ENCODE data around the gene CRKL. TPM values are rescaled to one million over a fixed set of nuclear protein-coding genes. Genes with fewer than 3 reads are reported as not detected.

The CRKL gene
- total RNA-seq, 2 donors from 2014 or later: 42.1 to 45.2 TPM

- TF ChIP-seq CTCF (IDR thresholded peaks at IDR 0.05): no peak
- Histone ChIP-seq H3K4me3 (no peak overlapping the region), H3K9me3 (no peaks in the 10 kb centered on the region), H3K36me3 (peaks cover 17% of the 10 kb centered on the region), H3K27ac (no peak overlapping the region), H3K27me3 (replicated peaks; ENCODE audit: insufficient read depth) (no peaks in the 10 kb centered on the region), H3K4me1 (ENCODE audit: control insufficient read depth in 1 of 2, low read depth in 2 of 2) (peaks cover 8 to 28% of the 10 kb centered on the region in 2 donors)
- DNase-seq (ENCODE audit: low spot score) (no peak), ATAC-seq (ENCODE audit: insufficient number of reproducible peaks, low FRiP score, low read depth) (no peak)
These were observed 31.2 kb downstream of the CRKL start for GRCh38 chr22:20948450-20948849.

- Histone ChIP-seq H3K4me3 (no peak overlapping the region), H3K9me3 (no peaks in the 10 kb centered on the region), H3K36me3 (peaks cover 17% of the 10 kb centered on the region), H3K27ac (no peak overlapping the region), H3K27me3 (replicated peaks; ENCODE audit: insufficient read depth) (no peaks in the 10 kb centered on the region), H3K4me1 (ENCODE audit: control insufficient read depth in 1 of 2, low read depth in 2 of 2) (peaks cover 8 to 28% of the 10 kb centered on the region in 2 donors)
- ATAC-seq (ENCODE audit: insufficient number of reproducible peaks, low FRiP score, low read depth) (no peak), DNase-seq (ENCODE audit: low spot score) (no peak)
- TF ChIP-seq CTCF (IDR thresholded peaks at IDR 0.05): no peak
These were observed 31.8 kb downstream of the CRKL start for GRCh38 chr22:20948989-20949388.

GRCh38 chr22:20949698-20950183, 32.5 kb downstream of the CRKL start:
- H3K9me3 ChIP-seq: no peaks in the 10 kb centered on the region
- DNase-seq (ENCODE audit: low spot score): no peak
- peaks cover 17% of the 10 kb centered on the region for H3K36me3 ChIP-seq
- peaks cover 6 to 24% of the 10 kb centered on the region in 2 donors for H3K4me1 ChIP-seq (ENCODE audit: control insufficient read depth in 1 of 2, low read depth in 2 of 2)
- H3K4me3 ChIP-seq: no peak overlapping the region
- no peak for ATAC-seq (ENCODE audit: insufficient number of reproducible peaks, low FRiP score, low read depth)
- no peak overlapping the region for H3K27ac ChIP-seq
- TF ChIP-seq CTCF (IDR thresholded peaks at IDR 0.05): no peak
- no peaks in the 10 kb centered on the region for H3K27me3 ChIP-seq (replicated peaks; ENCODE audit: insufficient read depth)

- Histone ChIP-seq H3K27me3 (replicated peaks; ENCODE audit: insufficient read depth) (no peaks in the 10 kb centered on the region), H3K9me3 (no peaks in the 10 kb centered on the region), H3K27ac (no peak overlapping the region), H3K4me1 (ENCODE audit: control insufficient read depth in 1 of 2, low read depth in 2 of 2) (peaks cover 0 to 8% of the 10 kb centered on the region in 2 donors), H3K36me3 (peaks cover 17% of the 10 kb centered on the region), H3K4me3 (no peak overlapping the region)
- DNase-seq (ENCODE audit: low spot score) (no peak), ATAC-seq (ENCODE audit: insufficient number of reproducible peaks, low FRiP score, low read depth) (no peak)
- TF ChIP-seq CTCF (IDR thresholded peaks at IDR 0.05): no peak
These were observed 34.1 kb downstream of the CRKL start for GRCh38 chr22:20951151-20951931.

GRCh38 chr22:20951932-20952380, 34.7 kb downstream of the CRKL start:
- H3K9me3 ChIP-seq: no peaks in the 10 kb centered on the region
- no peak for ATAC-seq (ENCODE audit: insufficient number of reproducible peaks, low FRiP score, low read depth)
- no peaks in the 10 kb centered on the region for H3K27me3 ChIP-seq (replicated peaks; ENCODE audit: insufficient read depth)
- no peak for TF ChIP-seq CTCF (IDR thresholded peaks at IDR 0.05)
- no peak overlapping the region for H3K4me3 ChIP-seq
- peaks cover 17% of the 10 kb centered on the region for H3K36me3 ChIP-seq
- no peak overlapping the region for H3K27ac ChIP-seq
- H3K4me1 ChIP-seq (ENCODE audit: control insufficient read depth in 1 of 2, low read depth in 2 of 2): peaks cover 0 to 8% of the 10 kb centered on the region in 2 donors
- DNase-seq (ENCODE audit: low spot score): no peak
